DMS53 treated with DMSO at 0.1 percent for 48 hours (cell line): ENCODE measurements around the gene CRHBP.
A peak's percentile ranks its signal among the peaks of the same experiment; 100 is the strongest.

Experiments
- DNase-seq: peaks from one replicate; lab custom pipeline; 2025; ENCODE audit not compliant: unreplicated experiment; lab: John Stamatoyannopoulos, UW

The CRHBP gene

GRCh38 chr5:77015938-77016569 lies 63.2 kb downstream of the CRHBP start:
- DNase-seq = peak; percentile 19

DNA sequence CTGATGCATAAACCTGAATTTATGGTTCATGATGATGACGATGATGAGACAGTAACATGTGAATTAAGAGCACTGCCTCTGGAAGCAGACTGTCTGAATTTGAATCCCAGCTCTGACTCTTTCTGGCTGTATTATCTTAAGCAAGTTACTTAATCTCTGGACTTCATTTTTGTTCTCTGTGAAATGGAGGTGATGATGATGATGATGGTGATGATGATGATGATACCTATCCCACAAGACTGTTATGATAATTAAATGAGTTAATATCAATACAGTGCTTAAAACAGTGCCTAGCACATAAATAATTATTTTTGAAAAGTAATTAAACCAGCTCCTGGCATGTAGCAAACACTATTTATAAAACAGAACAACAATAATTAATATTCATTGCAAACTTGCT lies 64.1 kb downstream of the CRHBP start:
- DNase-seq = no peak

DNA sequence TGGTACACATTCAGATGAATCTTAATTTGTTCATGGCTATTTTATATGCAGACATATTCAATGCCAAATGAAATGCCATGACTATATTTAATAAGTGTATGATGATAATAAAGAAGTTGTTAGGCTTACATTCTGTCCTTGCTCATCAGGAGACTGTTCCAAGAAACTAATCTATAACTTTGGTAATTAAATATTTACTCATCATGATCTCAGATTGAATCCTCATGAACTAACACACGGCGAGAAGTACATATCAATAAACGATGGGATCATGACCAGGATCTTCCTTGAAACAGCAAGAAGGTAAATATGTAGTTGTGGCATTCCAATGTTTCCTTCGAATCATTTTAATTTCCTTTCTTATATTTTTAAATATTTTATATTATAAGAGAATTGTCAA lies 64.8 kb downstream of the CRHBP start:
- DNase-seq = no peak
